Natural killer cell (primary cell): ENCODE measurements around the gene ATP2B2. TPM values are rescaled to one million over a fixed set of nuclear protein-coding genes. Genes with fewer than 3 reads are reported as not detected.
A peak's percentile ranks its signal among the peaks of the same experiment; 100 is the strongest.

Source experiments
- ATAC-seq, 3 donors: fragments of 150-1000 bp in 2 of 3; fragments of 200-7000 bp in 1 of 3; cut with Tn5 transposase; 1 replicate in 1 of 3; 2 replicates in 2 of 3; pipeline ENCODE4 v1.10.0; 2021; ENCODE audit warnings: mild to moderate bottlenecking in 2 of 3, moderate library complexity in 2 of 3
- DNase-seq, 2 donors: peaks; one replicate each; pipeline versions ENCODE4 v3.0.0 to v3.0.0-alpha.2; 2013 to 2021; ENCODE audit warnings: mixed read lengths in 1 of 2
- H3K27ac ChIP-seq: one replicate; pipeline ENCODE4 v1.5.1; 2013; ENCODE audit warnings: mild to moderate bottlenecking, low read length
- H3K27me3 ChIP-seq: one replicate; pipeline ENCODE4 v1.6.1; 2013; ENCODE audit warnings: low read length; ENCODE audit not compliant: control insufficient read depth, insufficient read depth
- H3K36me3 ChIP-seq: one replicate; pipeline ENCODE4 v1.6.1; 2013; ENCODE audit warnings: low read length; ENCODE audit not compliant: control insufficient read depth, insufficient read depth
- H3K4me1 ChIP-seq: one replicate; pipeline ENCODE4 v1.6.1; 2013; ENCODE audit warnings: low read length; ENCODE audit not compliant: control insufficient read depth, insufficient read depth
- H3K4me3 ChIP-seq: one replicate; pipeline ENCODE4 v1.5.1; 2013; ENCODE audit warnings: low read length
- H3K9me3 ChIP-seq: one replicate; pipeline ENCODE4 v1.6.1; 2013; ENCODE audit warnings: low read length; ENCODE audit not compliant: control insufficient read depth, insufficient read depth
- H3K27ac Mint-ChIP-seq, 2 donors: one replicate each; pipeline ENCODE4 v1.8.0; 2022; ENCODE audit warnings: mild to moderate bottlenecking in 2 of 2, mixed read lengths in 2 of 2, moderate library complexity in 1 of 2
- H3K27me3 Mint-ChIP-seq, 2 donors: one replicate each; pipeline ENCODE4 v1.8.0; 2022; ENCODE audit warnings: low read depth in 2 of 2, mixed read lengths in 2 of 2
- H3K36me3 Mint-ChIP-seq: one replicate; pipeline ENCODE4 v1.8.0; 2022; ENCODE audit warnings: mixed read lengths
- H3K4me1 Mint-ChIP-seq, 2 donors: one replicate each; pipeline ENCODE4 v1.8.0; 2022; ENCODE audit warnings: mixed read lengths in 2 of 2
- H3K4me3 Mint-ChIP-seq: one replicate; pipeline ENCODE4 v1.8.0; 2022; ENCODE audit warnings: mild to moderate bottlenecking, moderate library complexity, mixed read lengths
- H3K9me3 Mint-ChIP-seq, 2 donors: one replicate each; pipeline ENCODE4 v1.8.0; 2022; ENCODE audit warnings: mixed read lengths in 2 of 2
- WGBS: methylation state at CpG from one replicate; pipeline ENCODE4 v1.1.7; 2013; ENCODE audit warnings: missing lambda C conversion rate; ENCODE audit not compliant: insufficient coverage; 5-methylcytosine and 5-hydroxymethylcytosine counted together
- intact Hi-C: fragments of 100-400 bp; cut with micrococcal nuclease; formaldehyde crosslinking; loops from one replicate; pipeline ENCODE4 v1.14.2; 2022
- total RNA-seq, 4 donors: library from RNA; stranded (reverse); fragments of 120-200 nt in 1 of 4; gene quantifications; one replicate each; pipeline versions ENCODE4 v1.2.3 to v1.2.4, GENCODE V29; 2013 to 2022
- TF ChIP-seq, protein P1 (sequence below): fragments of 200-600 bp; IDR thresholded peaks from one replicate; pipeline ENCODE4 v1.8.0; 2022; ENCODE audit warnings: antibody characterized with exemption

The ATP2B2 gene
- total RNA-seq, 3 donors from 2014 or later (not counting 1 experiment from before 2014, with no cell fraction given) = not detected

DNA sequence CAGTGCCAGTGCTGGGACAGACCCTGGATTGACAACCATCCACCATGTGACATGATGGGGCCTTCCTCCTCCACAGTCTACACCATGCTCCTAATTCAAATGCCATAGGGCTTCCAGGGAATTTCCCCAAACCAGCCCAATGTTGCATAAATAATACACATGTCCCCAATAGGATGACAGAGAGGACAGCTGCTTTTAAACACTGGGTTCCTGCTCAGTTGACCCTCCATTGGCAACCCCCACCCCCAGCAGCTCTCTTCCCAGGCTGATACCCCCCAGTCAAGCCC is 28.3 kb upstream of the ATP2B2 start:
- Mint-ChIP-seq H3K4me3 (no peak overlapping the region), H3K27ac (no peak overlapping the region), H3K27me3 (peaks cover 7 to 40% of the 10 kb centered on the region in 2 donors), H3K9me3 (no peaks in the 10 kb centered on the region), H3K4me1 (no peaks in the 10 kb centered on the region), H3K36me3 (no peaks in the 10 kb centered on the region)
- H3K27me3 ChIP-seq = no peaks in the 10 kb centered on the region
- no peaks in the 10 kb centered on the region for H3K9me3 ChIP-seq
- DNase-seq (no peak), ATAC-seq (no peak)
- no peaks in the 10 kb centered on the region for H3K36me3 ChIP-seq
- intact Hi-C loops = no loop called here
- no peak overlapping the region for H3K4me3 ChIP-seq
- no peak overlapping the region for H3K27ac ChIP-seq
- TF ChIP-seq, protein P1, sequence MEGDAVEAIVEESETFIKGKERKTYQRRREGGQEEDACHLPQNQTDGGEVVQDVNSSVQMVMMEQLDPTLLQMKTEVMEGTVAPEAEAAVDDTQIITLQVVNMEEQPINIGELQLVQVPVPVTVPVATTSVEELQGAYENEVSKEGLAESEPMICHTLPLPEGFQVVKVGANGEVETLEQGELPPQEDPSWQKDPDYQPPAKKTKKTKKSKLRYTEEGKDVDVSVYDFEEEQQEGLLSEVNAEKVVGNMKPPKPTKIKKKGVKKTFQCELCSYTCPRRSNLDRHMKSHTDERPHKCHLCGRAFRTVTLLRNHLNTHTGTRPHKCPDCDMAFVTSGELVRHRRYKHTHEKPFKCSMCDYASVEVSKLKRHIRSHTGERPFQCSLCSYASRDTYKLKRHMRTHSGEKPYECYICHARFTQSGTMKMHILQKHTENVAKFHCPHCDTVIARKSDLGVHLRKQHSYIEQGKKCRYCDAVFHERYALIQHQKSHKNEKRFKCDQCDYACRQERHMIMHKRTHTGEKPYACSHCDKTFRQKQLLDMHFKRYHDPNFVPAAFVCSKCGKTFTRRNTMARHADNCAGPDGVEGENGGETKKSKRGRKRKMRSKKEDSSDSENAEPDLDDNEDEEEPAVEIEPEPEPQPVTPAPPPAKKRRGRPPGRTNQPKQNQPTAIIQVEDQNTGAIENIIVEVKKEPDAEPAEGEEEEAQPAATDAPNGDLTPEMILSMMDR = no peak
- H3K4me1 ChIP-seq = no peaks in the 10 kb centered on the region

DNA sequence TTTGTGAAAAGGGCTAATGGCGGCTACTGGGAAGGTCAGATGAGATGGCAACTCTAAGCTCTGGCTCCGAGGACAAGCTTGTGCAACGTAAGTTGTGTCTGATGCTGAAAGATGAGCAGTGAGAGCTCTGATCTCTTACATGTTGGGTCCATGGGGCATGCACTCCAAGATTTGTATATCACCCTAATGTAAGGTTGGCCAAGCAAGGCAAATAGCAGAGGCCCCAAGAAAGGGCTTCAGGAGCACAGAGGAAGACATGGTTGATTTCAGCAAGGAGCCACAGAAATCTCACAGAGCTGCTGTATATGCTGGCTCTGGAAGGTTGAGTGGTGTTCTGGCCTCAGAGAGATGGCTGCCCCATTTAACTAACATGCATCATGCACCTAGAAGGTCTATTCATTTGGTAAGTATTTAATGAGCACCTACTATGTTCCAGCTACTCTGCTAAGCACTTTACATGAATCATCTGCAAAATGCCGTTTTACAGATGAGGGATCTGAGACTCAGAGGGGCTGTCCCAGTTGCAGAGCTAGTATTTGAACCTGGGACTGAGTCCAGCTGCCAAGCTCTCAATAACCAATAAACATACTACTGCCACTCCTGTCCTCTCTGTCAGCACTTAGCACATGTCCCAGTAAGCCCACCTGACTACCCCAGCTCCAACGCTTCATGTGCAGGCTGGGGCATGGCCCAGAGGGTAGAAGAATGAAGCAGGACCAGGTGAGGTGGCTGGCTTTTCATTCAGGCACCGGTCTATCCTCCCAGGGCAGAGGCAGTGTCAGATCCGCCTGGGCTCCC is 27.8 kb upstream of the ATP2B2 start:
- TF ChIP-seq, protein P1 = no peak
- Mint-ChIP-seq H3K27ac (no peak overlapping the region), H3K27me3 (peaks cover 7 to 35% of the 10 kb centered on the region in 2 donors), H3K9me3 (no peaks in the 10 kb centered on the region), H3K36me3 (no peaks in the 10 kb centered on the region), H3K4me3 (no peak overlapping the region), H3K4me1 (no peaks in the 10 kb centered on the region)
- H3K9me3 ChIP-seq = no peaks in the 10 kb centered on the region
- intact Hi-C loops = no loop called here
- H3K36me3 ChIP-seq = no peaks in the 10 kb centered on the region
- DNase-seq = peak in 1 of 2 donors; percentile 2
- no peaks in the 10 kb centered on the region for H3K4me1 ChIP-seq
- 87% methylated on average over 7 of the region's 7 CpGs for WGBS
- no peaks in the 10 kb centered on the region for H3K27me3 ChIP-seq
- H3K27ac ChIP-seq = no peak overlapping the region
- peak in 1 of 3 donors; percentile 7 for ATAC-seq
- H3K4me3 ChIP-seq = no peak overlapping the region

DNA sequence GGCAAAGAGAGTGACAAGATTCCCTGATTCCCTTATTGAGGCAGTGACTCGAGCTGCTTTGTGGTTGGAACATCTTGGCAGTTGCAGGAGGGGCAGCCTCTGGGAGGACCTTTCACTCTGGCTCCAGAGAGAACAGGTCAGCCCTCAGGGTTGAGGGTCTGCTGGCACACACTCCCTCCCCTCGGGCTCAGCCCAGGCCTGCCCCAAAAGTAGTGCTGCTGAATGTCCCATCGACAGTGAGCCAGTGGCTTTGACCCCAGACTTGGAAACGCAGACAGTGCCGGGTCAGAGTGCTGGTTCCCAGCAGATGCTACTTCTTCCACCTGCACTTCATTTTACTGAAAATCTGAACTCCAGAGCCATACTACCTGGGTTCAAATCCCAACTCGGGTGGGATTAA is 25.6 kb upstream of the ATP2B2 start:
- H3K9me3 ChIP-seq = no peaks in the 10 kb centered on the region
- no peak overlapping the region for H3K27ac ChIP-seq
- ATAC-seq (no peak), DNase-seq (peak in 1 of 2 donors; percentile 9)
- no peaks in the 10 kb centered on the region for H3K9me3 Mint-ChIP-seq
- no peaks in the 10 kb centered on the region for H3K4me1 ChIP-seq
- H3K27me3 Mint-ChIP-seq = peaks cover 5 to 18% of the 10 kb centered on the region in 2 donors
- no peak overlapping the region for H3K4me3 ChIP-seq
- H3K4me3 Mint-ChIP-seq = no peak overlapping the region
- no peaks in the 10 kb centered on the region for H3K36me3 Mint-ChIP-seq
- WGBS = 75% methylated on average over 6 of the region's 6 CpGs
- no peaks in the 10 kb centered on the region for H3K27me3 ChIP-seq
- TF ChIP-seq, protein P1 = no peak
- H3K4me1 Mint-ChIP-seq = no peaks in the 10 kb centered on the region
- no peak overlapping the region for H3K27ac Mint-ChIP-seq
- no peaks in the 10 kb centered on the region for H3K36me3 ChIP-seq
- intact Hi-C loops = no loop called here

DNA sequence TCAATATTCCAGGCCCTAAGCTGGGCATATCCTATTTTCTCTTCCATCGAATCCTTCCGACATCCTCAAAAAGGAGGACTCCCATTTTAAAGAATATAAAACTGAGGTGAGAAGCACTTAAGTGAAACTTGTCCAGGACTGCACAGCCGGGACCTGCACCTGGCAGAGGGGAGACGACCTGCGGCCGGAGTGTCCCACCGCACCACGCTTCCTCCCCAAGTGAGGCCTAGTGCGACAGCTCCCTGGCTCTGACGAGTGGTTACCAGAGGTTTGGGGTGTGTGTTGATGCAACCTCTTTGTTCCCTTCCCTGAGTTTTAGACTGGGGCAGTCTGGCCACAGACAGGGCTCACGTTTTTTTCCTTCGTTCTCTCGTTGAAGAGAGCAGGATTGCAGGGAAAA is 24.9 kb upstream of the ATP2B2 start:
- peaks cover 9 to 25% of the 10 kb centered on the region in 2 donors for H3K27me3 Mint-ChIP-seq
- Histone ChIP-seq H3K4me1 (no peaks in the 10 kb centered on the region), H3K27me3 (no peaks in the 10 kb centered on the region), H3K36me3 (no peaks in the 10 kb centered on the region), H3K9me3 (no peaks in the 10 kb centered on the region), H3K4me3 (no peak overlapping the region), H3K27ac (no peak overlapping the region)
- TF ChIP-seq, protein P1 = no peak
- WGBS = 85% methylated on average over 12 of the region's 13 CpGs
- H3K4me1 Mint-ChIP-seq = no peaks in the 10 kb centered on the region
- intact Hi-C loops = no loop called here
- no peaks in the 10 kb centered on the region for H3K36me3 Mint-ChIP-seq
- ATAC-seq (no peak), DNase-seq (no peak)
- H3K9me3 Mint-ChIP-seq = no peaks in the 10 kb centered on the region
- H3K4me3 Mint-ChIP-seq = no peak overlapping the region
- H3K27ac Mint-ChIP-seq = no peak overlapping the region
